Left lung (tissue), 10 donors: ENCODE results near the gene ZSCAN25. TPM values are rescaled to one million over a fixed set of nuclear protein-coding genes. Genes with fewer than 3 reads are reported as not detected.

ENCODE experiments used
- ATAC-seq: fragments of 200-7000 bp; cut with Tn5 transposase; one replicate; pipeline ENCODE4 v1.9.1; 2020; ENCODE audit warnings: moderate library complexity
- DNase-seq, 4 donors: peaks; one replicate each; pipeline ENCODE4 v3.0.0-alpha.2; 2013 to 2020
- H3K27ac ChIP-seq, 2 donors: fragments of 200-600 bp; sonication (generic) in 1 of 2; one replicate each; pipeline versions ENCODE4 v1.5.0 to v1.8.0; 2020 to 2021
- H3K27me3 ChIP-seq, 2 donors: fragments of 200-600 bp; sonication (generic) in 1 of 2; one replicate each; pipeline versions ENCODE4 v1.5.0 to v1.8.0; 2020 to 2021
- H3K36me3 ChIP-seq, 2 donors: fragments of 200-600 bp; sonication (generic) in 1 of 2; one replicate each; pipeline versions ENCODE4 v1.5.0 to v1.8.0; 2020 to 2021
- H3K4me1 ChIP-seq, 2 donors: fragments of 200-600 bp; one replicate each; pipeline ENCODE4 v1.8.0; 2021
- H3K4me3 ChIP-seq, 2 donors: fragments of 200-600 bp; sonication (generic) in 1 of 2; one replicate each; pipeline versions ENCODE4 v1.5.0 to v1.8.0; 2020 to 2021; ENCODE audit warnings: mild to moderate bottlenecking in 1 of 2
- H3K9me3 ChIP-seq, 2 donors: fragments of 200-600 bp; sonication (generic) in 1 of 2; one replicate each; pipeline versions ENCODE4 v1.5.0 to v1.8.0; 2020 to 2021
- intact Hi-C, 2 donors: fragments of 100-400 bp; cut with DNase I; formaldehyde crosslinking; loops; one replicate each; pipeline versions ENCODE4 v1.11.2 to v1.14.2; 2022
- polyA plus RNA-seq, 6 donors: library from polyadenylated mRNA; unstranded; fragments of 120-200 nt; gene quantifications; one replicate each; pipeline ENCODE4 v1.2.1, GENCODE V29; 2013; ENCODE audit not compliant: insufficient read length in 6 of 6
- total RNA-seq, 2 donors: library from RNA; stranded (reverse); fragmentation: NEBNext Ultra II Directional; extraction: Animal tissue kit (Norgen Biotek cat#: 25700); gene quantifications; one replicate each; pipeline ENCODE4 v1.2.1, GENCODE V29; 2021
- TF ChIP-seq, protein P1 (sequence below), 2 donors: fragments of 200-600 bp; sonication (generic) in 1 of 2; IDR thresholded peaks; one replicate each; pipeline versions ENCODE4 v1.5.0 to v1.8.0; 2021; ENCODE audit warnings: antibody characterized with exemption in 2 of 2
- donor health status: DM: no; HTN: yes; CAD: no.
- donor health status: DM: no; HTN: no; CAD: no.

Gene ZSCAN25
- total and polyA plus RNA-seq, 8 donors = 15.3 to 21.3 (median 19.2) TPM

DNA sequence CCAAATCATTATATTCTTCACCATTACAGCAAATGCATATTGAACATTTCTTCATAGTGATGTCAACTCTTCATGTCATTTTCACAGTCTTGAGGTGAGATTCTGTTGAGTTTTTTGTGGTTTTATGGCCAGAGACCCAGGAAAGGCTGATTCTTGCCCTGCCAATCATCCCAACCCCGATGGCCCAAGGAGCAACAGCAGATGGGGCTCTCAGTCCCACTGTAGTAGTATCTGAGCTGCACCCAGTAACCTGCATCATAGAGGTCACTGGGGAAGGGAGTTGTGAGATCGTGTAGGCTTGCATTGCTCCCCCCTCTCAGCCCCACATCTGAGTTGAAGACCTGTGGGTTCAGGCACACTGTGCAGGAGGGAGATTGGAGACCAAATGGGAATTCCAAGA, 26.7 kb downstream of the ZSCAN25 start:
- DNase-seq (no peak), ATAC-seq (no peak)
- Histone ChIP-seq H3K27ac (no peak overlapping the region), H3K9me3 (peaks cover 0 to 2% of the 10 kb centered on the region in 2 donors), H3K27me3 (no peaks in the 10 kb centered on the region), H3K4me1 (no peaks in the 10 kb centered on the region), H3K36me3 (peaks cover 0 to 10% of the 10 kb centered on the region in 2 donors), H3K4me3 (no peak overlapping the region)
- TF ChIP-seq, protein P1, sequence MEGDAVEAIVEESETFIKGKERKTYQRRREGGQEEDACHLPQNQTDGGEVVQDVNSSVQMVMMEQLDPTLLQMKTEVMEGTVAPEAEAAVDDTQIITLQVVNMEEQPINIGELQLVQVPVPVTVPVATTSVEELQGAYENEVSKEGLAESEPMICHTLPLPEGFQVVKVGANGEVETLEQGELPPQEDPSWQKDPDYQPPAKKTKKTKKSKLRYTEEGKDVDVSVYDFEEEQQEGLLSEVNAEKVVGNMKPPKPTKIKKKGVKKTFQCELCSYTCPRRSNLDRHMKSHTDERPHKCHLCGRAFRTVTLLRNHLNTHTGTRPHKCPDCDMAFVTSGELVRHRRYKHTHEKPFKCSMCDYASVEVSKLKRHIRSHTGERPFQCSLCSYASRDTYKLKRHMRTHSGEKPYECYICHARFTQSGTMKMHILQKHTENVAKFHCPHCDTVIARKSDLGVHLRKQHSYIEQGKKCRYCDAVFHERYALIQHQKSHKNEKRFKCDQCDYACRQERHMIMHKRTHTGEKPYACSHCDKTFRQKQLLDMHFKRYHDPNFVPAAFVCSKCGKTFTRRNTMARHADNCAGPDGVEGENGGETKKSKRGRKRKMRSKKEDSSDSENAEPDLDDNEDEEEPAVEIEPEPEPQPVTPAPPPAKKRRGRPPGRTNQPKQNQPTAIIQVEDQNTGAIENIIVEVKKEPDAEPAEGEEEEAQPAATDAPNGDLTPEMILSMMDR (IDR thresholded peaks at IDR 0.05) = no peak
- intact Hi-C loops = no loop called here

DNA sequence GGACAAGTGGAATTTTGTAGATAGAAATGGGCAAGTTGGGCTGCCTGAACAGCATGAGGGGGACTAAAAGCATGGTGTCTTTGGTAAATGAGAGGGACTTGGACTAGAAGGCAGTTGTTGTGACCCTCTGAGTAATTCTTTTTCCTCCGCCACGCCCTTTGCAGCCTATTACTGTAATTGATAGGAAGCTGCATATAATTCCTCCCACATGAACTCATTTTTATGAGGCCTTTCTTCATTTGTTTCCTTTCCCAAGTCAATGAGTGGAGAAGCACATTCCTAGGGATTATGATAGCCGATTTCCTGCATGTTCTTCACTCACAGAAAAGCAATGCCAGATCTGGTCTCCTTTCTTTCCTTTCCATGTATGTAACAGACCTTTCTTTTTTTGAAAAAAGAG, 27.7 kb downstream of the ZSCAN25 start:
- peaks cover 0 to 2% of the 10 kb centered on the region in 2 donors for H3K9me3 ChIP-seq
- no peaks in the 10 kb centered on the region for H3K4me1 ChIP-seq
- intact Hi-C loops = no loop called here
- ATAC-seq (no peak), DNase-seq (no peak)
- no peak overlapping the region for H3K27ac ChIP-seq
- TF ChIP-seq, protein P1 (IDR thresholded peaks at IDR 0.05) = no peak
- H3K4me3 ChIP-seq = no peak overlapping the region
- no peaks in the 10 kb centered on the region for H3K27me3 ChIP-seq
- H3K36me3 ChIP-seq = peaks cover 0 to 6% of the 10 kb centered on the region in 2 donors

DNA sequence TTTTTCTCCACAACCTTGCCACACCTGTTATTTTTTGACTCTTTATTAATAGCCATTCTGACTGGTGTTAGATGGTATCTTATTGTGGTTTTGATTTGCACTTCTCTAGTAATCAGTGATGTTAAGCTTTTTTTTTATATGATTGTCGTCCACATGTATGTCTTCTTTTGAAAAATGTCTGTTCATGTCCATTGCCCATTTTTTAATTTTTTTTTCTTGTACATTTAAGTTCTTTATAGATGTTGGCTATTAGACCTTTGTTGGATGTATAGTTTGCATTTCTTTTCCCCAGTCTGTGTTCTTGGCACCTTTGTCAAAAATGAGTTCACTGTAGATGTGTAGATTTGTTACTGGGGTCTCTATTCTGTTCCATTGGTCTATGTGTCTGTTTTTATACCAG, 28.8 kb downstream of the ZSCAN25 start:
- DNase-seq (no peak), ATAC-seq (no peak)
- H3K9me3 ChIP-seq = peaks cover 0 to 2% of the 10 kb centered on the region in 2 donors
- no peaks in the 10 kb centered on the region for H3K4me1 ChIP-seq
- H3K27ac ChIP-seq = no peak overlapping the region
- H3K36me3 ChIP-seq = peaks cover 0 to 6% of the 10 kb centered on the region in 2 donors
- TF ChIP-seq, protein P1 (IDR thresholded peaks at IDR 0.05) = no peak
- intact Hi-C loops = no loop called here
- no peaks in the 10 kb centered on the region for H3K27me3 ChIP-seq
- no peak overlapping the region for H3K4me3 ChIP-seq

DNA sequence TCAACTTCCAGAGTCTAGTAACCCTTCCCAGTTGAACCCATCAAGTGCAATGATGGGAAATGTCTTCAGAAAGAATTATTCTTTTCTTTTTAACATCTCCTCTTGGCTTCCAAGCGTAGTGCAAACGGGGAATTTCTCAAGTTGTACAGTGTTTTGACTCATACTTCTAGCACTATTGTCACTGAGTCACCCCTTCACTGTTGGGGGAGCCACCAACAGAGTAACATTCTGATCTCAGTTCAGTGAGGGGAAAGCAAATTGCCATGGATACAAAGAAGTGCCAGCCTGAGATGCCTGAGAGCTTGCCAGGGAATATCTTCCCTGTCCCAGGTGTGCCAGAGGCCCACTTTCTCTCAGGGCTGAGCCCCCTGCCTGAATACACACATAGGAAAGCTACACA, 32.1 kb downstream of the ZSCAN25 start:
- Histone ChIP-seq H3K36me3 (peaks cover 0 to 6% of the 10 kb centered on the region in 2 donors), H3K27me3 (no peaks in the 10 kb centered on the region), H3K4me3 (no peak overlapping the region), H3K4me1 (no peaks in the 10 kb centered on the region), H3K27ac (no peak overlapping the region), H3K9me3 (peaks cover 0 to 2% of the 10 kb centered on the region in 2 donors)
- ATAC-seq = no peak
- DNase-seq = no peak
- intact Hi-C loops = no loop called here
- TF ChIP-seq, protein P1 (IDR thresholded peaks at IDR 0.05) = no peak

DNA sequence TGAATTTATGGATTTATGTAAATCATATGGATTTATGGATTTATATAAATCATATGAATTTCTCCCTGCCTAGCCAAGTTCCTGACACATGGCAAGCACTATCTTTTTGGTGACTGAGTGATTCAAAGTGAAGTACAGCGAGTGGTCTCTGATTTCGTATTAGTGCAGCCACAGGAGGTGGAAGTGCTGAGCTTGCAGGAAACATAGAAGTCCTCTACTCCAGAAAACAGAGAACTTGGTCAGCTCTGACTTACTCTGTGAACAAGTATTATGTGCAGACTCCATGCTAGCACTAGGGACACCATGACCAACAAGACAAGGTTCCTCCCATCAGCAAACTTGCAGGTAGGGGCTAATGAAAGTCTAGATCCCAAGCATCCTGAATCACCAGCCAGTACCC, 34.5 kb downstream of the ZSCAN25 start:
- no peak overlapping the region for H3K4me3 ChIP-seq
- intact Hi-C loops = no loop called here

More for the DNA sequence above, 34.5 kb downstream of the ZSCAN25 start:
- no peaks in the 10 kb centered on the region for H3K9me3 ChIP-seq
- no peaks in the 10 kb centered on the region for H3K27me3 ChIP-seq
- DNase-seq (no peak), ATAC-seq (no peak)
- H3K27ac ChIP-seq = no peak overlapping the region
- TF ChIP-seq, protein P1 (IDR thresholded peaks at IDR 0.05) = no peak
- H3K4me1 ChIP-seq = no peaks in the 10 kb centered on the region
- no peaks in the 10 kb centered on the region for H3K36me3 ChIP-seq
